COLO668 (cell line): Measurements from ENCODE around the gene PNMA5.
"Not testable (repeated sequence)": the region's sequence is repeated elsewhere in the genome, so short reads cannot be mapped to it uniquely, and the experiment has no call there.

Source experiments
- DNase-seq: peaks from one replicate; lab custom pipeline; 2025; ENCODE audit not compliant: unreplicated experiment; lab: John Stamatoyannopoulos, UW

Gene PNMA5

DNA sequence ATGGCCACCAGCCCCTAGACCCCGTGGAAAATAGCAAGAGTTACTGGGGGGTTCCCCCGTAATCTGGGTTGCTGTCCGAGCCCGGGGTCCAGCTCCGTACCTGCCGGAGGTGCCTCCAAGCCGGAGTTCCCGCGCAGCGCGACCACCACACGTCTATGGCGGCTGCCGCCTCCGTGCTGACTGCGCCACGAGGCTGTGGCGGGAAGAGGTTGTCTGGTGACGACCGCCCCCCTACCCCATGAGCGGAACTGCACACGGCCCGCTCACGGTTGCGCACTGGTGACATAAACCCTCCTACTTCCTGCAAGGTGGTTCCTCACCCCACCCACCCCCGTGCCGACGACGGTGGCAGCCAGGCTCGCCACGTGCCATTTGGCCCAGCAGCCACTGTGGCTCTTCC is at the start of gene PNMA5:
Gene PNMA5 (minus strand): TSS at position 184 of the 400 bp plus-strand sequence. CDS start 2,518 bp downstream, outside the sequence.
- DNase-seq, result no peak

DNA sequence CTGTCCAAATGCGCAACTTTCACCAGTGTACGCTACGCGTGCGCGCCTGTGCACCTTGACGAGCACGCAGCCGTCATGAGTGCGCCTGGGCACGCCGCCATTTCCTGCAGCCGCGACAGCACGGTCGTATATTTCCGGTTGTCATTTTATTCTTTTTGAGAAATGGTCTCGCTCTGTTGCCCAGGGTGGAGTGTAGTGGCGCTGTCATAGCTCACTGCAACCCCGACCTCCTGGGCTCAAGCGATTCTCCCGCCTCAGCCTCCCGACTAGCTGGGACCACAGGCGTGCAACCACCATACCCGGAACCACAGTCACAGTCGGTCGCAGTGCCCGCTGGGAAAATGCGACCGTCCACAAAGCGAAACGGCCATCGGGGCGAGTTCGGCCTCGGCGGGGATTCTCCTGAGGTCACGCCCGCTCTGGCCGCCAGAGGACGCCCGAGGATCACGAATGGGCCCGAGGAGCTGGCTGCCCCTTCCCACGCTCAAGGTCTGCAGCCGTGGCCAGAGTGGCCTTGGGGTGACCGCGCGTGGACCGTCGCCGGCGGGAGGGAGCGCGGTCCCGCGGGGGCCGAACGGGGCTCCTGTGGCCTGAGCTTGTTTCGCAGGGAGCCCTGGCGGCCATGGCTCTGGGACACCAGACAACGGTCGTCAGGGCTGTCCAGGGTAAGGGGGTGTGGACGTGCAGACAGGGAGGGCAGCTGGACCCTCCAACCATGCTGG is 38.6 kb upstream of the PNMA5 start:
- peak; percentile 65 for DNase-seq

DNA sequence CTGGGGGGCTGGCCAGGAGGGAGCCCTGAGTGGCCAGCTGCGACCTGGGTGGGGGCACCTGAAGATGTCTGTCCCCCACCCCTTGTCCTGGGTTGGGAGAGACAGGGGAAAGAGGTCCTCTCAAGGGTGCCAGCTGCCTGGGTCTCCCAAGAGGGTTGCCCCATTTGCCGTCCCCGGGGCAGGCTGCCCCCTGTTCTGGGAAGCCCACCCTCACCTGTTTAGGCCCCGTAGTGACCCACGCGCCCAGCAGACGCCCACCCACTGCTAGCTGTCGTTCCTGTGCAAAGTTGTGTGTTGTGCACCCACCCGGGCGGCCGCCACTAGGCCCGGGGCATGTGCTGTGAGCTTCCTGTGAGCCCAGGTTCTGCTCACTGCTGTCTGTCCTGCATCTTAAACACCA is 36.9 kb upstream of the PNMA5 start:
- no peak for DNase-seq

DNA sequence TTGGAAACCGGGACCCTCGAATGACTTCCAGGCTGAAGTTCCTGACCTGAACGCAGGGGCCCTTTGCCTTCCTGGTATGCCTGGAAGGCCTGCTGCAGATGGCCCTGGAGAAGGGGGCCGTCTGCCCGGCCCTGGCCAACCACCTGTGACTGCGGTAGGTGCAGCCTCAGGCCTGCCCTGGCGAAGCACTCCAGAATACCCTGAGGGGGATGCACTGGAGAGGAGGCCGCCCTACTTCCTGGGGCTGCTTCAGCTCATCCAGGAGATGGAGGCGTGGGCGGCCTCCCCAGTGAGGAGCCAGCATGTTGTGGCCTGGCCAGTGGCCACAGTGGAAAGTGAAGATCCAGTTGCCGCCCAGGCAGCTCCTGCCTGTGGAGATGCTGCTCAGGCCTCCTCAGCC is 36.0 kb upstream of the PNMA5 start:
- DNase-seq, result no peak

DNA sequence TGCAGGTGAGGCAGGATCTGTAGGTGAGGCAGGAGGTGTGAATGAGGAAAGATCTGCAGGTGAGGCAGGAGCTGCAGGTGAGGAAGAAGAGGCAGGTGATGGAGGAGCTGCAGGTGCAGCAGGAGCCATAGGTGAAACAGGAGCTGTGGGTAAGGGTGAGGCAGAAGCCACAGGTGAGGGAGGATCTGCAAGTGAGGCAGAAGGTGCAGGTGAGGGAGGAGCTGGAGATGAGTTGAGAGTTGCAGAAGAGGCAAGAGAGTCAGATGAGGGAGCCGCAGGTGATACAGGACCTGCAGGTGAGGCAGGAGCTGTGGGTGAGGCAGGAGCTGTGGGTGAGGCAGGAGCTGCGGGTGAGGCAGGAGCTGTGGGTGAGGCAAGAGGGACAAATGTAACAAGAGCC is 35.2 kb upstream of the PNMA5 start:
- DNase-seq, result no peak

DNA sequence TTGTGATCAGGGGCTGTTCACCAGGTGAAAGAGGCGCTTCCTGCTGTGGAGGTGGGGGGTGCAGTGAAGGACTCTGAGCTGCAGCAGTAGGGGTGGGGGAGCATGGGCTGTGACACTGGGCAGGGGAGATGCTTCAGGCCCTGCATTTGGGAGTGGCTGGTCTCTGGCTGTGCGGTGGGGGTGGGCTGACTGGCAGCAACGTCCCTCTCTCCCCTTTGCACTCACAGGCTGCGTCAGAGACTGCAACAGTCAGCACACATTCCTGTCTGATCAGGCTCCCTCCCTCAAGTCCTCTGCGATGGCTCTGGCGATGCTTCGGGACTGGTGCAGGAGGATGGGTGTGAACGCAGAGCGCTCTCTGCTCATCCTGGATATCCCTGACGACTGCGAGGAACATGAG is 34.6 kb upstream of the PNMA5 start:
- not testable (repeated sequence) for DNase-seq

DNA sequence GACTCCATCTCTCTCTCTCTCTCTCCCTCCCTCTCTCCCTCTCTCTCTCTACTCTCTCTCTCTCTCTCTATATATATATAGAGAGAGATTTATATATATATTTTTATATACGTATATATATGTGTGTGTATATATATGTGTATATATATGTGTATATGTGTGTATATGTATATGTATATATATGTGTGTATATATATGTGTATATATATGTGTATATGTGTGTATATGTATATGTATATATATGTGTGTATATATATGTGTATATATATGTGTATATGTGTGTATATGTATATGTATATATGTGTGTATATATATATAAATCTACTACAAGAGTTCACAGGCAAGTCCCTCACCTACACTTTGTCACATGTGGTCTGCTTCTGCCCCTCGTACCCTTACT is 32.6 kb upstream of the PNMA5 start:
- not testable (repeated sequence) for DNase-seq

DNA sequence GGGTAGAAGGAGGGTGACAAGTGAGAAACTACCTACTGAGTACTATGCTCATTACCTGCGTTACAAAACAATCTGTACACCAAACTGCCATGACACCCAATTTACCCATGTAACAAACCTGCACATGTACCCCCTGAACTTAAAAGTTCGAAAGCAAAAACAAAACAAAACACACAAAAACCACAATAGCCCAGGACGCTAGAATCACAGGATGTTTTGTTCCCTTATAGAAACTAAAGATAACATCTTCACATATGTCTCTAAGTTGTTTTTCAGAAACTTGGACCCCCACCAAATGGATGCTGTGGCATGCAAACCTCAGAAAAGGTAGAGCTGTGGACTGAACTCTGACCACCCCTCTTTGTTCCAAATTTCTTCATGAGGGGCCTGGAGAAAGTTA is 25.2 kb upstream of the PNMA5 start:
- DNase-seq, result no peak

DNA sequence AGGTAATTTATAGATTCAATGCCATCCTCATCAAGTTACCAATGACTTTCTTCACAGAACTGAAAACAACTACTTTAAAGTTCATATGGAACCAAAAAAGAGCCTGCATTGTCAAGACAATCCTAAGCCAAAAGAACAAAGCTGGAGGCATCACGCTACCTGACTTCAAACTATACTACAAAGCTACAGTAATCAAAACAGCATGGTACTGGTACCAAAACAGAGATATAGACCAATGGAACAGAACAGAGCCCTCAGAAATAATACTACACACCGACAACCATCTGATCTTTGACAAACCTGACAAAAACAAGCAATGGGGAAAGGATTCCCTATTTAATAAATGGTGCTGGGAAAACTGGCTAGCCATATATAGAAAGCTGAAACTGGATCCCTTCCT is 23.3 kb upstream of the PNMA5 start:
- not testable (repeated sequence) for DNase-seq

DNA sequence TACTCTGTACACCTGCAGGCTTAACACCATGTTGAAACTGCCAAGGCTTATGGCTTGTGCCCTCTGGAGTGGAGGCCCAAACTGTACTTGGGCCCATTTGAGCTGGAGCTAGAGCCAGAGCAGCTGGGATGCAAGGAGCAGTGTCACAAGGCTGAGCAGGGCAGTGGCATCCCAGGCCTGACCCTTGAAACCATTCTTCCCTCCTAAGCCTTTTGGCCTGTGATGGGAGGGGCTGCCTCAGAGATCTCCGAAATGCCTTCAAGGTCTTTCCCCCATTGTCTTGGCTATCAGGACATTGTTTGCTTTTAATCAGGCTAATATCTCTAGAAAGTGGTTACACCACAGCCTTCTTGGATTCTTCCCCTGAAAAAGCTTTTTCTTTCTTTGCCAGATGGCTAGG is 10.9 kb upstream of the PNMA5 start:
- DNase-seq, result no peak

DNA sequence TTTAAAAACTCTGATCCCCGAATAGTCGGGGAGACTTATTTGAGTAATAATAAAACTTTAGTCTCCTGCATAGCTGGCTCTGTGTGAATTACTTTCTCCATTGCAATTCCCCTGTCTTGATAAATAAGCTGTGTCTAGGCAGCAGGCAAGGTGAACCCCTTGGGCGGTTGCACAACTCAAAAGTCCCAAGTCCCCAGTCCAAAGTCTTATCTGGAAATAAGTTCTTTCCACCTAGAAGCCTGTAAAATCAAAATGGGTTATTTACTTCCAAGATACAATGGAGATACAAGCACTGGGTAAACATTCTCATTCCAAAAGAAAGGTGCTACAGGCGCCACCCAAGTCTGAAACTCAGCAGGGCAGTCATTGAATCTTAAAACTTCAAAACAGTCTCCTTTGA is 10.1 kb upstream of the PNMA5 start:
- DNase-seq, result no peak

DNA sequence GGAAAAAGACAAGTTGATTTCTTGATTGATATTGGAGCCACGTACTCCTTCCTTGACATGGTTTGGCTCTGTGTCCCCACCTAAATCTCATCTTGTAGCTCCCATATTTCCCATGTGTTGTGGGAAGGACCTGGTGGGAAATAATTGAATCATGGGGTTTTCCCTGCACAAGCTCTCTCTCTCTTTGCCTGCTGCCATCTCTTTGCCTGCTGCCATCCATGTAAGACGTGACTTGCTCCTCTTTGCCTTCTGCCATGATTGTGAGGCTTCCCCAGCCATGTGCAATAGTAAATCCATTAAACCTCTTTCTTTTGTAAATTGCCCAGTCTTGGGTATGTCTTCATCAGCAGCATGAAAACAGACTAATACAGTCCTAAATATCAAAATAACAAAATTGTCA is 8.3 kb upstream of the PNMA5 start:
- not testable (repeated sequence) for DNase-seq

DNA sequence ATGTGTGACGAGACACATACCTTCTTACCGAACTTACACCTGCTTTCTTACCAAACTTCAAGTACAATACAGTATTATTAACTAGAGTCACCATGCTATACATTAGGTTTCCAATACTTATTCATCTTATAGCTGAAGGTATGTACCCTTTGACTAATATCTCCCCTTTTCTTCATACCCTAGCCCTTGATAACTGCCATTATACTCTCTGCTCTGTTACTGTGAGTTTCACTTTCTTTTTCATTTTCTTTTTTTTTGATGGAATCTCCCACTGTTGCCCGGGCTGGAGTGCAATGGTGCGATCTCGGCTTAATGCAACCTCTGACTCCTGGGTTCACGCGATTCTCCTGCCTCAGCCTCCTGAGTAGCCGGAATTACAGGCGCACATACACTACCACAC is 3.4 kb upstream of the PNMA5 start:
- DNase-seq, result no peak

DNA sequence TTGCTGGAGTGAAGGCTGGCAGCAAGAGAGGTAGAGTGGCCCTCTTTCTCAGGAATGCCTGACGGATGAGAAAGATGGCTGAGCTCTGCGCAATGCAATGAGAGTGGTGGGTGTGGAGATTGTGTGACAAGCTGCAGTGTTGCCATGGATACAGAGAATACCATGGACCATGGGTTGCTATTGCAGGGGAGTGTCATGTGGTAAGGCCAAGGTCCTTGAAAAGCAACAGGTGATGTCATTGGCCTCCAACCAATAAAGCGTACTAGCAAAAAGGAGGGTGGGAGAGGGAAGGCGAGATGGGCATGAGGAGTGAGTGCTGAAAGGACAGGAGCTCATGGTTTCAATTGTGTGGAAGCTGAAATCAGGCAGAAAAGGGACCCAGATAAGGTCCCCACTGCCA is 1.8 kb downstream of the PNMA5 start:
- no peak for DNase-seq

DNA sequence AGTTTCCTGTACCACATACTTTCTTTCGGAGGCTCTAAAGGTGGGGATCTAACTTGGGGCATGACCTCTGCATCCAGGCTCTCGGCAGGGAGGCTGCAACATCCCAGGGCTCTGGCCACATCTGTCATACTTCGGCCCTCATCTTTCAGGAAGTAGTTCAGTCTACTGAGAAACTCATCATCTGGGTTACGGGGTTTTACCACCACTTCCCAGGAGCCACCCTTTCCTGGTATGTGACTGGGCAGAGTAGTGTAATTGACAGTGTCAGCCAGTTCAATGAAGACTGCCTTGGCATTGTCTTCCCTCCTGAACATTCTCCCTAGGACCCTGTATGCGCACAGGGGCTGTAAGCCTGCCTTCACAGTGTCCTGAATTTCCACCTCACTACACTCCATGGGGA is 2.8 kb downstream of the PNMA5 start:
- no peak for DNase-seq

DNA sequence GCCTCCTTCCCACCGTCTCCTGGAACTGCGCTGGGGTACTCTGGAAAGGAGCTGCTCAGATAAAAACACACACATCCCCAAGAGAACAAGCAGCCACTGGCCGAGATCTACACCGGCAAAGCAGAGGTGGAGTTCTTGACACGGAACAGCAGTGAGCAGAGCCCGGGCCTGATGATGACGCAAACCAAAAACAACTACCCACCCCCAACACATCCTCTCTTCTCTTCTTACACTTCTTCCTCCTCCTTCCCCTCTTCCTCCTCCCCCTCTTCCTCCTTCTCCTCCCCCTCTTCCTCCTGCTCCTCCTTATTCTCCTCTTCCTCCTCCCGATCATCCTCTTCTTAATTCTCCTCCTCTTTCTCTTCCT is 4.6 kb downstream of the PNMA5 start:
- no peak for DNase-seq

DNA sequence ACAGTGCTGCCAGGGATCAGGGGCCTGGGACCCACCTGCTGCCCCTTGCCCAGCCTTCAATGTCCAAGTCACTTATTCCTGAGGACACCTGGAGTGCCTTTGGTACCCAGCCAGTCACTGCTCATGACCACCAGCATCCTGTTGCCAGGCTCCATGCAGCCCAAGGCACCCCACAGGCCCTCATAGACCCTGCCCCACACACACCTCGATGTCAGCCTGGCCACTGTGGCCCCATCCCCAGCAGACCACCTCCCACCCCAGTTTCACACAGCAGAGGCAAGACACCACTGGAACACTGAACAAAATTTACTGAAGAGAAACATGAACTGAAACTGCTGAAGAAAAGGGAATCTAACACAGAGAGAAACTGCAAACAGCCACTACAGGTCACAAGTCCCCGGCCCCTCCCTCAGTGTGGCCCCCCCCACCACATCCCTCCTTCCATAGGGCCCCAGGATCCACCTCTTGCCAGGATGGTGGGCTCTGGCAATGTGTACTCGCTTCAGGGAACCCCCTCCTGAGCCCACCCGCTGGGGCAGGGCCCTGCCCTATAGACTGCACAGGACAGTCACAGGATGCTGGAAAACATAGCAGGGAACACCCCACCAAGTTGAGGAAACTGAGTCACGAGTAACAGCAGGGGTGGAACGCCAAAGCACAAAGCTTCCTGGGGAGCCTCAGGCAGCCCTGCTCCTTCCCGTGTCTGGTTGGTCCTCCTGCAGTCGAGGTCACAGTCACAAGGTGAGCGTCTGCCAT is 5.2 kb downstream of the PNMA5 start:
- DNase-seq, result no peak

DNA sequence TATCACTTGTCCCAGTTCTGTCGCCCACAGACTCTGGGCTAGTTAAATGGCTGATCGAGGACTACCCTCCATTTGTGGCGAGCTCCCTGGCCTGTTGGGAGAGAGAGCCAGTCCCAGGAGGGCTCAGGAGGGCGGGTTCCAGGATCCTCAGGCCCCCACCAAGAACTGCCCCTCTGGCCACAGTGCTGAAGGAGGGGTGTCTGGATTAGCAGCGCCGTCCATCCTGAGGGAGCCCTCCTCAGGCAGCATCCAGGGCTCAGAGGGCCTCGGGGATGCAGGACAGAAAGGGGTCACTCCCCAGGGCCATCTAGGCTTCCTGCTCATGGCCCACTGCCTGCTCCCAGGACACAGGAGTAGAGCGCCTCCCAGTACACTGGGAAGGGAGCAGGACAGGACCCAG is 6.1 kb downstream of the PNMA5 start:
- DNase-seq, result no peak

DNA sequence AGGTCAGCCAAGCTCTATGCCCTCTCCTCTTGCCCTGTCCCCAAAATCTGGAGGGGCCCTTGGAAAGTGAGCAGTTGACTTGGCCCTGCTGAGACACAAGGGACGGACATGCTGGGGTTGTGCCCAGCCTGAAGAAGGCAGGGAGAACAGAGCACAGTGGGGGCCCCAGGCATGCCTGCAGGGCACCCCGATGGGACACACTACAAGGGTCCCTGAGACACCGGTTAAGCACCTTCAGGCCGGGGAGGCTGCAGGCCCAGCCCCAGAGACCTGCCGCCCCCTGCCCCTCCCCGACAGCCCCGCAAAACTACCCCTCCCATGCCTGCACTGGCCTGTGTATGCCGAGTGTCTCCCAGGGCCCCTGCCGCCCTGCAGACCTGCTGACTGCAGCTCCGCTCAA is 6.8 kb downstream of the PNMA5 start:
- not testable (repeated sequence) for DNase-seq

DNA sequence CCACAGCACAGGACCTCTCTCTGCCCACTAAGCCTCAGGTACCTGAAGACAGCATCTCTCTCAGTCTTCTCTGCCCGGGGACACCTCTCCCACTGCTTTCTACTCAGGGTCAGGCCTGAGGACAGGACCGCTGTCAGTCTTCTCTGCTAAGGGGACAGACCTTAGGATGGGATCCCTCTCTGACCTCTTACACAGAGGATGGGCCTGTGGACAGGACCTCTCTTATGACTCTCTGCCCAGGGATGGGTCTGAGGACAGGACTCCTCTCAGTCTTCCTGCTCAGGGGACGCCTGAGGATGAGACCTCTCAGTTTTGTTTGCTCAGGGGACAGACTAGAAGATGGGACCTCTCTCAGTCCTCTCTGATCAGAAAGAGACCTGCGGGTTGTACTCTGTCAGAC is 8.5 kb downstream of the PNMA5 start:
- DNase-seq, result not testable (repeated sequence)

DNA sequence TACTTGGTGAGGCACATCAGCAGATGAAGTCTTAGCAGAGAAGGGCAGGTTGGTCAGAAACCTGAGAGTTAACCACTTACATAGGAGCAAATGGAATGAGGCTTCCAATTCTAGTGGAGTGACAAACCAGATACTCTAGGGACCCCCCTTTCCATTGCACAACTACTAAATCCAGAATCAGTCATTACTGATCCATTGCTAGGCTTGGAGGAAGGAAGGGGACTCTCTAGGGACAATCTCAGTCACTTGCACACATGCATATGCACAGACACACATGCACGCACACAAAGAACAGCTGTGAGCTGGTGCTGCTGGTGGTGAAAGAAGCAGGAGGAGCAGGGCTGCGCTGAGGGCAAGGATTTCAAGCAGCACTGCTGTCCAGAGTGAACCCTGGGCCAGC is 25.7 kb downstream of the PNMA5 start:
- DNase-seq, result no peak

DNA sequence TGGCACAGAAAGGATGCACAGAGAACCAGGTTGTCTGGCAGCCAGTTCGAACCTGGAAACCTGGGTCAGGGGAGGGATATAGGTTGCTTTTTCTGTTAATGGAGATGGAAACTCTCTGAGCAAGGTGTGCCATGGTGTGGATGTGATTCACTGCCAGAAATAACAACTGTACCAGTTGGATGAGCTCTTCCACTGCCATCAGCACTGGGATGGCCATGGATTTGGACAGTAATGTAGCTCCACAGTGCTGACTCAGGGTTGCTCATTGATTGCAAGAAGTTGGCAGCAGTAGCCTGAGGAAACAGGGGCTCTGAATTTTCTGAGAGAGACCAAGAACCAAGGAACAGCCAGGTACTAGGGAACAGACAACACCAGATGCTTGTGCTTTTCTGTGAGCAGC is 33.8 kb downstream of the PNMA5 start:
- DNase-seq, result no peak

DNA sequence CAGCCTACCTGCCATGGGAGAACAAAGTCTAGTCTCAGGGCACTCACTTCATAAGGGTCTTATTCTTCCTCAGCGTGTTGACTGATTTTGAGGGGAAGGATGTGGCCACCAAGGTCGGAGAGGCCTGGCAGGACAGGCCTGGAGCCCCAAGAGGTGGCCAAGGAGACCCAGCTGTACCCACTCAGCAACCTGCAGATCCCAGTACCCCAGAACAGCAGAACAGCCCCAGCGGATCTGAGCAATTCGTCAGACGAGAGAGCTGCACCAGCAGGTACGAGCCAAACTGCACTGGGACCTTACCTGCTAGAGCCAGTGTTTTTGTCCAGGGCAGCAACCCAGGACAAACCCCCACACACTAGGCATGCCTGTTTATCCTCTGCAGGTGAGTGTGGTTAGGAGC is 34.3 kb downstream of the PNMA5 start:
- no peak for DNase-seq
